Measurements from ENCODE around the gene ZNF587B. TPM values are rescaled to one million over a fixed set of nuclear protein-coding genes. Genes with fewer than 3 reads are reported as not detected.
"Not testable (repeated sequence)": the region's sequence is repeated elsewhere in the genome, so short reads cannot be mapped to it uniquely, and the experiment has no call there.

ZNF587B gene
- total RNA-seq, 1 experiment from 2014 or later, result 16.9 TPM

GRCh38 chr19:57818378-57818777, 11.7 kb upstream of the ZNF587B start:
- no peak for DNase-seq (ENCODE audit: low read depth)

GRCh38 chr19:57819475-57820148, 10.5 kb upstream of the ZNF587B start:
- DNase-seq (ENCODE audit: low read depth), result peak; percentile 92

DNA sequence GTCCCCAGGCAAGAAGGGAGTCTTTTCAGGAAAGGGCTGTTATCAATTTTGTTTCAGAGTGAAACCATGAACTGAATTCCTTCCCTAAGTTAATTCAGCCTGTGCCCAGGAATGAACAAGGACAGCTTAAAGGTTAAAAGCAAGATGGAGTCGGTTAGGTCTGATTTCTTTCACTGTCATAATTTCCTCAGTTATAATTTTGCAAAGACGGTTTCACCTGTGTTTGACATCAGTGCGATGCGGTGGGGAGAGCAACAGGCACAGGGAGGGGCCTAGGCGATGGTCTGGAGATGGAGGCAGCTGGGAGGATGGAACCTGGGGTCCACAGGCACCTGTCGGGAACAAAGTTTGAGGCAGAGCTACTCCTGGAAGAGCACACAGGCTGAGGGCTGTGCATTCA, 9.5 kb upstream of the ZNF587B start:
- DNase-seq (ENCODE audit: low read depth), result no peak

DNA sequence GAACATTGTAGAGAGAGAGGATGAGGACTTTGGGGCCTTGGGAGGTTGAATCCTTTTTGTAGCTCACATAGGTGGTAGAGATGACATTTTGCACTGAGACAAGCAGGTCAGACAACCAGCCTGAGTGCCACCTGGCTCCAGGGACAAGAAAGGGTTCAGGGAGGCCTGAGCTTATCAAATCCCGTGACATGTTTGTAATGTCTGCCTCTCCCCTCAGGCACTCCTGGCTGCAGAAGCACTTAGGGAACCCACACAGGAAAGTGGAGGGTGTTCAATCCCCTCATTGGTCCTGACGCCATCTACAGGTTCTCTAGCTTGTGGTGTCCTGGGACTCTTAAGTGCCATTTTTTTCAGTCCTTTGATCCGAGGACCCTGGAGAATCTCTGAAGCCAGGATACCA, 9.0 kb upstream of the ZNF587B start:
- DNase-seq (ENCODE audit: low read depth), result not testable (repeated sequence)

DNA sequence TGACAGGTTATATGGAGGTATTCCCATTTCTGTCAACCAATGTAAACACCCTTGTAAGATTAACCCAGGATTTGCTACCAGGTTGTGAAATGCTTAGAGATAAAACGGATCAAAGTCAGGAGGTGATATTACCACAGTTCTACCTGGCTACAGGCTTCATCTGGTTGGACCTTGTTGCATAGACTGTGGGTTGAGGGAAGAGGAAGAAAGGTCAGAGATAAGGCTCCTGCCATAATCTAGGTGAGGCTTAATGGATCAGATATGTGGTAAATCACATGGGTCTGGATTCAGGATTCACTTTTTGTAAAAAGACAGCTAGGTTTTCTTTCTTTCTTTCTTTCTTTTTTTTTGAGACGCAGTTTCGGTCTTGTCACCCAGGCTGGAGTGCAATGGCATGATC, 8.6 kb upstream of the ZNF587B start:
- DNase-seq (ENCODE audit: low read depth), result not testable (repeated sequence)

DNA sequence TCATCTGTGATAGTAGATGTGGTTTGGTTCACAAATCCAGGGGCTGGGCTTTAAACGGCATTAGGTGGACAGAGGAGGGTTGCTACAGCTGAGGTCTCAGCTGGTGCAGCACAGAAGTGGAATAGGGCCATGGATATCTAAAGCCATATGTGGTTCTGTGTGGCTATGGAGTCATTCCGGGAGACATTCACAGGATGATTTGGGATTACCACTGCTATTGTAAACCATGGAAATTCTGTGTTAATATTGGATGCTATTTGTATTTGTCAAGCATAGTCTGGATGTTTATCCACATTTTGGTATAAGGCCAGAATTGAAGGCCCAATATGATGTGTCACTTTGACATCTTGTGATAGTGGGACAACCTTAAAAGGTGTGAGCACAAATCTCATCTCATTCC, 6.9 kb upstream of the ZNF587B start:
- not testable (repeated sequence) for DNase-seq (ENCODE audit: low read depth)

GRCh38 chr19:57823608-57824007, 6.5 kb upstream of the ZNF587B start:
- DNase-seq (ENCODE audit: low read depth), result not testable (repeated sequence)

DNA sequence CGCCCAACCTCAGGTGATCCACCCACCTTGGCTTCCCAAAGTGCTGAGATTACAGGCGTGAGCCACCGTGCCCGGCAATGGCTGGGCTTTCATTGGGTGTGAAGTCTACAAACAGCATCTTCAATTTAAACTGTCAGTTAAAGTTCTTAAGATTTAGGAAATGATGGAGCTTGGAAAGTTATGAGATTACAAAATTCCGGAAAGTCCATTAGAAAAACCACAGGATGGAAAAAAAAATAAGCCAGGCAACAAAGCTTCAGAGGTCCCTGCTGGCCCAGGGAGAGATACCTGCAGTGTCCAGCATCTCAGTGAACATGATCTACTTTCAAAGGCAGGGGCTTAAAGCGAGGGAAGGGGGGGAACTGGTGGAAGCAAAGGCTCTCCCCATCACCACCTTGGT, 4.6 kb upstream of the ZNF587B start:
- DNase-seq (ENCODE audit: low read depth), result no peak

DNA sequence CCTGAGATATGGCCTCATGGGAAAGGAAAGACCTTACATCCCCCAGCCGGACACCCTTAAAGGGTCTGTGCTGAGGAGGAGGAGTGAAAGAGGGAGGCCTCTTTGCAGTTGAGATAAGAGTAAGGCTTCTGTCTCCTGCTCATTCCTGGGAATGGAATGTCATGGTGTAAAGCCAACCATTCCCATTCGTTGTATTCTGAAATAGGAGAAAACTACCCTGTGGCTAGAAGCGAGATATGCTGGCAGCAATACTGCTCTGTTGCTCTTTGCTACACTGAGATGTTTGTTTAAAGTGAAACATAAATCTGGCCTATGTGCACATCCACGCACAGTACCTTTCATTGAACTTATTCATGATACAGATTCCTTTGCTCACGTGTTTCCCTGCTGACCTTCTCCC, 783 bp upstream of the ZNF587B start:
- DNase-seq (ENCODE audit: low read depth), result no peak

DNA sequence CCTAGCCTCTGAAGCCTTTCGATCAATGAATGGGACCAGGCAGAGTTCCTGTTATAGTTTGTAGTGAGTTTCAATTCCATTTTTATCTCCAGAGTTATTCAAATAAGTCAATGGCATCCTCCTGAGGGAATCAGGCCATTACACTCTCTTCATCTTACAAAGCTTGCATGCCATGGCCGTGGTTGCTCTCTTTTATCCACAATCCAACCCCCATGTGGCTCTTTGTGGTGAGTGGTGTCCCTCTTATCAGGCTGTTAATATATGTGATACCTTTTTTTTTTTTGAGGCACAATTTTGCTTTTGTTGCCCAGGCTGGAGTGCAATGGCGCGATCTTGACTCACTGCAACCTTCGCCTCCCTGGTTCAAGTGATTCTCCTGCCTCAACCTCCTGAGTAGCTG, 6.9 kb downstream of the ZNF587B start:
- DNase-seq (ENCODE audit: low read depth), result not testable (repeated sequence)

- DNase-seq (ENCODE audit: low read depth), result not testable (repeated sequence)
These were observed 8.6 kb downstream of the ZNF587B start for GRCh38 chr19:57838622-57839191.

GRCh38 chr19:57841122-57841763, 11.1 kb downstream of the ZNF587B start:
- no peak for DNase-seq (ENCODE audit: low read depth)

DNA sequence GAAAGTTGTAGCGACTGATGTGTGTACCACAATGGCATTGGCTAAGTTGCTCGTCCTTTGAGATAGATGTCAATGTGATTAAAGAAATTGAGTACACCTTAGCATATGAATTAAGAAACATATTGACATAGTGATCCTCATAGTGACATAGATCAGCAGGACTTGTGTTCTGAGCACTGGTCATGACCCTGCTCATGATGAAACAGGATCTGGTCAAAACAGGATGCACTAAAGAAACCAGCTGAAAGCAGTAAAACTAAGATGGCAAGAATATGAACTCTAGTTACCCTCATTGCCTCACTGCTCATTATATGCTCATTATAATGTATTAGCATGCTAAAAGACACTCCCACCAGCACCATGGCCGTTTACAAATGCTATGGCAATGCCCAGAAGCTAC, 17.1 kb downstream of the ZNF587B start:
- not testable (repeated sequence) for DNase-seq (ENCODE audit: low read depth)

DNA sequence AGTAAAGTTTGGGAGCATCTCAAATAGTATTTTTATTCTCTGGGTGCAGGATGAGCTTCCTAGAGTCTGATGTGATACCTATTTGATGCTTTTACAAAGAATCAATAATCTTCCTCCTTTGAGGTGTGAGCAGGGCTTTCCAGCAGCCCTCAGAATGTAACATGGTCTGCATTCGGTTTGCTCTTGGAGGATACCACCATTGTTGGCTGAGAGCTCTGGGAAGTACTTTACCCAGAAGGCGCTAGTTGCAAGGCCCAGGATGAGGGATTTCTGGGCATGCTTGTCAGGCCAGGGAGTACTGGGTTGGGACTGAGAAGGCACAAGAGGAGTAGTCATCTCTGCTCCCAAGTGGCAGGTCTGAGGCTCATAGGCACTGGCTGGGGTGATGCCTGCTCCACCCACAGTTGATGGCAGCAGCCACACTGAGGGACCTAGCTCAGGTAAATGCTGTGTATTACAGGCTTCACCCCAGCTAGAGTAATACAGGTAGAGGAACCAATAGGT, 19.1 kb downstream of the ZNF587B start:
- DNase-seq (ENCODE audit: low read depth), result not testable (repeated sequence)

- peak; percentile 90 for DNase-seq (ENCODE audit: low read depth)
These were observed 19.8 kb downstream of the ZNF587B start, which contains the start of gene ZNF587 for GRCh38 chr19:57849666-57850473. TSS of gene ZNF587 (plus strand) at chr19:57849859. CDS start at chr19:57850039, 180 bp downstream.

GRCh38 chr19:57850553-57851017, 20.5 kb downstream of the ZNF587B start:
- DNase-seq (ENCODE audit: low read depth), result peak; percentile 47

DNA sequence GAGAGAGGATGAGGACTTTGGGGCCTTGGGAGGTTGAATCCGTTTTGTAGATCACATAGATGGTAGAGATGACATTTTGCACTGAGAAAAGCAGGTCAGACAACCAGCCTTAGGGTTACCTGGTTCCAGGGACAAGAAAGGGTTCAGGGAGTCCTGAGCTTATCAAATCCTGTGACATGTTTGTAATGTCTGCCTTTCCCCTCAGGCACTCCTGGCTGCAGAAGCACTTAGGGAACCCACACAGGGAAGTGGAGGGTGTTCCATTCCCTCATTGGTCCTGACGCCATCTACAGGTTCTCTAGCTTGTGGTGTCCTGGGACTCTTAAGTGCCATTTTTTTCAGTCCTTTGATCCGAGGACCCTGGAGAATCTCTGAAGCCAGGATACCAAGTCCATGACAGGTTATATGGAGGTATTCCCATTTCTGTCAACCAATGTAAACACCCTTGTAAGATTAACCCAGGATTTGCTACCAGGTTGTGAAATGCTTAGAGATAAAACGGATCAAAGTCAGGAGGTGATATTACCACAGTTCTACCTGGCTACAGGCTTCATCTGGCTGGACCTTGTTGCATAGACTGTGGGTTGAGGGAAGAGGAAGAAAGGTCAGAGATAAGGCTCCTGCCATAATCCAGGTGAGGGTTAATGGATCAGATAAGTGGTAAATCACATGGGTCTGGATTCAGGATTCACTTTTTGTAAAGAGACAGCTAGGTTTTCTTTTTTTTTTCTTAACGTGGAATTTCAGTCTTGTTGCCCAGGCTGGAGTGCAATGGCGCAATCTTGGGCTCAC, 21.9 kb downstream of the ZNF587B start:
- not testable (repeated sequence) for DNase-seq (ENCODE audit: low read depth)

- DNase-seq (ENCODE audit: low read depth), result not testable (repeated sequence)
These were observed 24.0 kb downstream of the ZNF587B start for GRCh38 chr19:57854117-57854516.

GRCh38 chr19:57862351-57862750, 32.3 kb downstream of the ZNF587B start:
- DNase-seq (ENCODE audit: low read depth), result not testable (repeated sequence)

- no peak for DNase-seq (ENCODE audit: low read depth)
These were observed 37.9 kb downstream of the ZNF587B start for GRCh38 chr19:57867868-57868492.
